ENCODE results near the gene PAX5.

The PAX5 gene

DNA sequence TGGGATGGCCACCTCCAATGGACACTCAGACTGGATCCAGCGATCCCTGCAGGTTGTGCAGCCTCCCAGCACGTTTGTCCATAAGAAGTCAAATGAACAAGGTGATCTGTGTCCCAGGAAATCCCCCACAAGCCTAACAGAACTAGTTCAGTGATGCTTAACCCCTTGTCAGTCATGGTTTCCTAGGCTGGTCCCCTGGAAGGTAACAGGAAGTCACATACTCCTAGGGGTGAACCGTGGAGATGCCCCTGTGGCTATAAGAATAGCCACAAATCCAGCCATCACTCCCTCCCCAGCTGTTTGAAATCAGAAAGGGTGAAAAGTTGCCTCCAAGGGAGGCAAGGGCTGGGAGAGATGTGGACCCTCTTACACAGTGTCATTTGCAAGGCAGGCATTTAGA, 22.5 kb downstream of the PAX5 start:
- H3K4me3 ChIP-seq (ENCODE audit: low read depth in 1 of 2, low read length in 2 of 2): no peak overlapping the region
- no peak overlapping the region for H3K27ac ChIP-seq (ENCODE audit: low read length)
- no peak for DNase-seq
- H3K9ac ChIP-seq (ENCODE audit: low read depth, low read length): no peak overlapping the region
- no peaks in the 10 kb centered on the region for H3K4me1 ChIP-seq (ENCODE audit: insufficient read depth, low read length)
- no peaks in the 10 kb centered on the region for H4K20me1 ChIP-seq (ENCODE audit: insufficient read depth, low read length)
- H3K36me3 ChIP-seq (ENCODE audit: insufficient read depth, low read length): no peaks in the 10 kb centered on the region
- H2AFZ ChIP-seq (ENCODE audit: low read depth, low read length): no peak overlapping the region
- no peaks in the 10 kb centered on the region for H3K79me2 ChIP-seq (ENCODE audit: insufficient read depth, low read length)
- TF ChIP-seq CTCF (IDR thresholded peaks at IDR 0.05; ENCODE audit: borderline replicate concordance, extremely low read depth, low read length, poor library complexity, severe bottlenecking) (no peak), EZH2 (IDR thresholded peaks at IDR 0.05; ENCODE audit: borderline replicate concordance, low read depth, low read length, severe bottlenecking) (no peak)
- H3K9me3 ChIP-seq (ENCODE audit: insufficient read depth, low read length, severe bottlenecking): no peaks in the 10 kb centered on the region
- no peak for ATAC-seq (ENCODE audit: insufficient read depth, low read depth)
- no peak overlapping the region for H3K4me2 ChIP-seq (ENCODE audit: insufficient read depth, low read length)
- H3K27me3 ChIP-seq (ENCODE audit: insufficient read depth, low read length, poor library complexity): peaks cover 7% of the 10 kb centered on the region

GRCh38 chr9:37010976-37011375, 23.1 kb downstream of the PAX5 start:
- no peak overlapping the region for H2AFZ ChIP-seq (ENCODE audit: low read depth, low read length)
- H3K9ac ChIP-seq (ENCODE audit: low read depth, low read length): no peak overlapping the region
- no peaks in the 10 kb centered on the region for H3K36me3 ChIP-seq (ENCODE audit: insufficient read depth, low read length)
- no peaks in the 10 kb centered on the region for H3K4me1 ChIP-seq (ENCODE audit: insufficient read depth, low read length)
- no peak overlapping the region for H3K27ac ChIP-seq (ENCODE audit: low read length)
- no peak overlapping the region for H3K4me3 ChIP-seq (ENCODE audit: low read depth in 1 of 2, low read length in 2 of 2)
- DNase-seq (no peak), ATAC-seq (ENCODE audit: insufficient read depth, low read depth) (no peak)
- peaks cover 10% of the 10 kb centered on the region for H3K27me3 ChIP-seq (ENCODE audit: insufficient read depth, low read length, poor library complexity)
- no peaks in the 10 kb centered on the region for H3K79me2 ChIP-seq (ENCODE audit: insufficient read depth, low read length)
- no peaks in the 10 kb centered on the region for H3K9me3 ChIP-seq (ENCODE audit: insufficient read depth, low read length, severe bottlenecking)
- H3K4me2 ChIP-seq (ENCODE audit: insufficient read depth, low read length): no peak overlapping the region
- no peak for TF ChIP-seq EZH2 (IDR thresholded peaks at IDR 0.05; ENCODE audit: borderline replicate concordance, low read depth, low read length, severe bottlenecking)
- no peak for TF ChIP-seq CTCF (IDR thresholded peaks at IDR 0.05; ENCODE audit: borderline replicate concordance, extremely low read depth, low read length, poor library complexity, severe bottlenecking)
- no peaks in the 10 kb centered on the region for H4K20me1 ChIP-seq (ENCODE audit: insufficient read depth, low read length)

DNA sequence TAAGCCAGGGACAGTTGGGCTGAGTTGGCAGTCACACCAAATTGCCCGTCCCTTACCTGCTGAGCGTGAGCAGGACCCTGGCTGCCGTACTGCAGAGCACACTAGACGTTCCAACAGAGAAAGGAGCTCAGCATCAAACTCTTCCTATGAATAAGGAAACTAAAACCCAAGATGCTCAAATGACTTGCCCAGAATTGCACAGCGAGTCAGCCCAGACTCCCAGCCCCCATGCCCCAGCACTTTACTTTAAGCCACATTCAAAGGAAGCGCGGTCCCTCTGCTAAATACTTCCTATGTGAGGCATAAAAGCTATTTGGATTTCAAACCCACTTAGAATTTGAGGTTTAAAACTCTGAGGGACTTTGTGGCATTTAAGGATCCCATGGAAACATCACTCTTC, 23.9 kb downstream of the PAX5 start:
- TF ChIP-seq CTCF (IDR thresholded peaks at IDR 0.05; ENCODE audit: borderline replicate concordance, extremely low read depth, low read length, poor library complexity, severe bottlenecking): no peak
- no peak for TF ChIP-seq EZH2 (IDR thresholded peaks at IDR 0.05; ENCODE audit: borderline replicate concordance, low read depth, low read length, severe bottlenecking)
- ATAC-seq (ENCODE audit: insufficient read depth, low read depth) (no peak), DNase-seq (no peak)
- no peak overlapping the region for H3K9ac ChIP-seq (ENCODE audit: low read depth, low read length)
- H3K79me2 ChIP-seq (ENCODE audit: insufficient read depth, low read length): no peaks in the 10 kb centered on the region
- H4K20me1 ChIP-seq (ENCODE audit: insufficient read depth, low read length): no peaks in the 10 kb centered on the region
- no peak overlapping the region for H3K4me3 ChIP-seq (ENCODE audit: low read depth in 1 of 2, low read length in 2 of 2)
- no peak overlapping the region for H2AFZ ChIP-seq (ENCODE audit: low read depth, low read length)
- H3K27me3 ChIP-seq (ENCODE audit: insufficient read depth, low read length, poor library complexity): peaks cover 13% of the 10 kb centered on the region
- H3K4me1 ChIP-seq (ENCODE audit: insufficient read depth, low read length): no peaks in the 10 kb centered on the region
- no peak overlapping the region for H3K4me2 ChIP-seq (ENCODE audit: insufficient read depth, low read length)
- no peak overlapping the region for H3K27ac ChIP-seq (ENCODE audit: low read length)
- H3K9me3 ChIP-seq (ENCODE audit: insufficient read depth, low read length, severe bottlenecking): no peaks in the 10 kb centered on the region
- no peaks in the 10 kb centered on the region for H3K36me3 ChIP-seq (ENCODE audit: insufficient read depth, low read length)

DNA sequence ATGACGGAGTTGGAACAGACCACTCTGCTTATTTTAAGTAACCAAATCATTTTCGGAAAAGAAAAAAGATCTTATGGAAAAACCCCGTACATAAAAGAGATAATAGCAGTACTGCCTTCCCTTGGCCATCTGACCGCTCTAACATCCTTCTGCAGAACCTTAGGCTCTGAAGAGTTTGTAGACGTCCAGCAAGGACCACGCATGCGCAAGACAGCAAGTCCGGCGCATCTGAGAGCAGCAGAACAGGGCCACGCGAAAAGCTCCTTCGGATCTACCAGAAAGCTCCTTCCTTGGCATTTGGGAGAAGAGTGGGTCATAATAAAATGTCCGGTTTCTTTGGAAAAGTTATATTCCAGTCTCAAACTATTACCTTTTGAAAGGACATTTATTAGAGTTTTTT, 26.8 kb downstream of the PAX5 start:
- no peak overlapping the region for H3K9ac ChIP-seq (ENCODE audit: low read depth, low read length)
- peaks cover 21% of the 10 kb centered on the region for H3K27me3 ChIP-seq (ENCODE audit: insufficient read depth, low read length, poor library complexity)

More for the DNA sequence above, 26.8 kb downstream of the PAX5 start:
- Histone ChIP-seq H3K9me3 (ENCODE audit: insufficient read depth, low read length, severe bottlenecking) (no peaks in the 10 kb centered on the region), H3K4me2 (ENCODE audit: insufficient read depth, low read length) (no peak overlapping the region), H4K20me1 (ENCODE audit: insufficient read depth, low read length) (no peaks in the 10 kb centered on the region), H3K79me2 (ENCODE audit: insufficient read depth, low read length) (no peaks in the 10 kb centered on the region), H3K4me3 (ENCODE audit: low read depth in 1 of 2, low read length in 2 of 2) (no peak overlapping the region), H3K4me1 (ENCODE audit: insufficient read depth, low read length) (no peaks in the 10 kb centered on the region), H3K27ac (ENCODE audit: low read length) (no peak overlapping the region), H3K36me3 (ENCODE audit: insufficient read depth, low read length) (no peaks in the 10 kb centered on the region), H2AFZ (ENCODE audit: low read depth, low read length) (no peak overlapping the region)
- DNase-seq: no peak
- TF ChIP-seq EZH2 (IDR thresholded peaks at IDR 0.05; ENCODE audit: borderline replicate concordance, low read depth, low read length, severe bottlenecking): no peak
- no peak for TF ChIP-seq CTCF (IDR thresholded peaks at IDR 0.05; ENCODE audit: borderline replicate concordance, extremely low read depth, low read length, poor library complexity, severe bottlenecking)
- ATAC-seq (ENCODE audit: insufficient read depth, low read depth): no peak
